HEK293T (cell line): ENCODE results near the gene ISCU.

Source experiments
- ARNT ChIP-seq: fragments of 450-650 bp; IDR thresholded peaks from 2 replicates; pipeline ENCODE4 v1.6.1; 2017; ENCODE audit warnings: mild to moderate bottlenecking
- BHLHE40 ChIP-seq: fragments of 450-650 bp; IDR thresholded peaks from 2 replicates; pipeline ENCODE4 v1.6.1; 2016; ENCODE audit warnings: mild to moderate bottlenecking, moderate library complexity, borderline replicate concordance
- FOXA1 ChIP-seq: fragments of 450-650 bp; IDR thresholded peaks from 2 replicates; pipeline ENCODE4 v1.6.1; 2016; ENCODE audit warnings: mild to moderate bottlenecking
- FOXM1 ChIP-seq: fragments of 450-650 bp; IDR thresholded peaks from 2 replicates; pipeline ENCODE4 v1.6.1; 2017; ENCODE audit warnings: mild to moderate bottlenecking, borderline replicate concordance
- HDGF ChIP-seq: fragments of 450-650 bp; IDR thresholded peaks from 2 replicates; pipeline ENCODE4 v1.6.1; 2017; ENCODE audit warnings: antibody characterized with exemption, borderline replicate concordance
- NFRKB ChIP-seq: fragments of 450-650 bp; IDR thresholded peaks from 2 replicates; pipeline ENCODE4 v1.6.1; 2016; ENCODE audit warnings: mild to moderate bottlenecking, moderate library complexity
- SP1 ChIP-seq: fragments of 450-650 bp; IDR thresholded peaks from 2 replicates; pipeline ENCODE4 v1.6.1; 2017
- TARDBP ChIP-seq: fragments of 450-650 bp; IDR thresholded peaks from 2 replicates; pipeline ENCODE4 v1.6.1; 2016
- ZNF384 ChIP-seq: fragments of 450-650 bp; IDR thresholded peaks from 2 replicates; pipeline ENCODE4 v1.6.1; 2016
- TF ChIP-seq, protein P1 (sequence below): fragments of 450-650 bp; IDR thresholded peaks from 2 replicates; pipeline ENCODE4 v1.6.1; 2016

DNA sequence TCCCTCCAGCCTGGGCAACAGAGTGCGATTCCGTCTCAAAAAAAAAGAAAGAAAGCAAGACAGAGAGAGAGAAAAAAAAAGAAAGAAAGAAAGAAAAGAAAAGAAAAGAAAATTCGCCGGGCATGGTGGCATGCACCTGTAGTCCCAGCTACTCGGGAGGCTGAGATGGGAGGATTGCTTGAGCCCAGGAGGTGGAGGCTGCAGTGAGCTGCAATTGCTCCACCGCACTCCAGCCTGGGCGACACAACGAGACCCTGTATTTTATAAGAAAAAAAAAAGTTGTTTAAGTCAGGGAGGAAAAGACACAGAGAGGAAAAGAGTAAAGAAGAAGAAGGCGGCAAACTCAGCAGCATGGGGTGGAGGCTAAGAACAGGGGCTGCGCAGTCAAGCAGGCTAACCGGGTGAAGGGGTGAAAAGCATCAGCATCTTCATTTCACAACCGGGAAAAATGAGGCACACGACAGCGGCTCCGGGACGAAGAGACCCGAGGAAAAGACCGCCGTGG is 47.9 kb upstream of the ISCU start:
- TF ChIP-seq ZNF384 (no peak), TARDBP (no peak), FOXM1 (no peak), BHLHE40 (no peak), SP1 (no peak), ARNT (no peak), NFRKB (no peak), FOXA1 (no peak), HDGF (no peak)
- TF ChIP-seq, protein P1, sequence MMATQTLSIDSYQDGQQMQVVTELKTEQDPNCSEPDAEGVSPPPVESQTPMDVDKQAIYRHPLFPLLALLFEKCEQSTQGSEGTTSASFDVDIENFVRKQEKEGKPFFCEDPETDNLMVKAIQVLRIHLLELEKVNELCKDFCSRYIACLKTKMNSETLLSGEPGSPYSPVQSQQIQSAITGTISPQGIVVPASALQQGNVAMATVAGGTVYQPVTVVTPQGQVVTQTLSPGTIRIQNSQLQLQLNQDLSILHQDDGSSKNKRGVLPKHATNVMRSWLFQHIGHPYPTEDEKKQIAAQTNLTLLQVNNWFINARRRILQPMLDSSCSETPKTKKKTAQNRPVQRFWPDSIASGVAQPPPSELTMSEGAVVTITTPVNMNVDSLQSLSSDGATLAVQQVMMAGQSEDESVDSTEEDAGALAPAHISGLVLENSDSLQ = no peak
